Endothelial cell (in vitro differentiated cells): ENCODE results near the gene BCL2. TPM values are rescaled to one million over a fixed set of nuclear protein-coding genes. Genes with fewer than 3 reads are reported as not detected.

Source experiments
- DNase-seq: peaks from one replicate; pipeline ENCODE4 v3.0.0; 2021; ENCODE audit warnings: low spot score
- H3K27ac Mint-ChIP-seq: one replicate; pipeline ENCODE4 v1.8.0; 2021; ENCODE audit warnings: mixed read lengths, inconsistent platforms; ENCODE audit not compliant: unreplicated experiment
- H3K27me3 Mint-ChIP-seq: one replicate; pipeline ENCODE4 v1.8.0; 2021; ENCODE audit warnings: mild to moderate bottlenecking, moderate library complexity, mixed read lengths, inconsistent platforms; ENCODE audit not compliant: unreplicated experiment
- H3K36me3 Mint-ChIP-seq: one replicate; pipeline ENCODE4 v1.8.0; 2021; ENCODE audit warnings: mild to moderate bottlenecking, low read depth, mixed read lengths, inconsistent platforms; ENCODE audit not compliant: unreplicated experiment
- H3K4me1 Mint-ChIP-seq: one replicate; pipeline ENCODE4 v1.8.0; 2021; ENCODE audit warnings: mild to moderate bottlenecking, mixed read lengths, inconsistent platforms; ENCODE audit not compliant: unreplicated experiment
- H3K4me3 Mint-ChIP-seq: one replicate; pipeline ENCODE4 v1.8.0; 2021; ENCODE audit warnings: mild to moderate bottlenecking, mixed read lengths, inconsistent platforms; ENCODE audit not compliant: unreplicated experiment
- H3K9me3 Mint-ChIP-seq: one replicate; pipeline ENCODE4 v1.8.0; 2021; ENCODE audit warnings: mixed read lengths, inconsistent platforms; ENCODE audit not compliant: unreplicated experiment
- CTCF ChIP-seq: fragments of 200-600 bp; sonication (generic); IDR thresholded peaks from one replicate; pipeline ENCODE4 v1.5.0; 2021; ENCODE audit warnings: antibody characterized with exemption; ENCODE audit not compliant: unreplicated experiment
- total RNA-seq: library from RNA; stranded (reverse); fragmentation: NEBNext Ultra II Directional; extraction: Animal tissue kit (Norgen Biotek cat#: 25700); gene quantifications from one replicate; pipeline ENCODE4 v1.2.1, GENCODE V29; 2021; ENCODE audit not compliant: unreplicated experiment

Gene BCL2
- total RNA-seq, 1 donor from 2014 or later, result 9.2 TPM

DNA sequence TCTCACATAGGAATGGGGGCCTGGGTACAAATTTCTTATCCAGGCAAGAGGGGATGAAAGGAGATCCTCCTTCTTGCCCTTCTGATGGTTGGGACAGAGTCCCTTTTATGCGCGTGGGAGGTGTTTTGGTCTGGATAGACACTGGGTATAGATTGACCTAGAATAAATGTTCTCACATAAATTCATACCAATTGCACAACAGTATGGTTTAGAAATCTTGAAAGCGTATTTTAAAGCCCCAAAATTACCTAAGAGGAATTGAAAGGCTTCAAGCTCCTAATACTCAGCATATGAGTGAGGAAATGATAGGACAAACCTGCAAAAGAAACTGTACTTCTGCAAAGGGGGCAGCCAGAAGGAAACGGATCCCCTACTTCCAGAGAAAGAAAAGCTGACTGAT lies 2.6 kb upstream of the BCL2 start:
- Mint-ChIP-seq H3K27me3 (peaks cover 16% of the 10 kb centered on the region), H3K36me3 (peaks cover 12% of the 10 kb centered on the region), H3K9me3 (no peaks in the 10 kb centered on the region), H3K4me1 (peaks cover 30% of the 10 kb centered on the region), H3K27ac (no peak overlapping the region), H3K4me3 (no peak overlapping the region)
- TF ChIP-seq CTCF, result no peak
- no peak for DNase-seq

- H3K4me3 Mint-ChIP-seq, result peak overlapping the region; percentile 96
- H3K36me3 Mint-ChIP-seq, result peaks cover 12% of the 10 kb centered on the region
- peak overlapping the region; percentile 82 for H3K27ac Mint-ChIP-seq
- no peaks in the 10 kb centered on the region for H3K9me3 Mint-ChIP-seq
- TF ChIP-seq CTCF, result no peak
- H3K4me1 Mint-ChIP-seq, result peaks cover 34% of the 10 kb centered on the region
- H3K27me3 Mint-ChIP-seq, result peaks cover 17% of the 10 kb centered on the region
- DNase-seq, result no peak
These were observed 1.7 kb upstream of the BCL2 start for GRCh38 chr18:63321291-63321690.

DNA sequence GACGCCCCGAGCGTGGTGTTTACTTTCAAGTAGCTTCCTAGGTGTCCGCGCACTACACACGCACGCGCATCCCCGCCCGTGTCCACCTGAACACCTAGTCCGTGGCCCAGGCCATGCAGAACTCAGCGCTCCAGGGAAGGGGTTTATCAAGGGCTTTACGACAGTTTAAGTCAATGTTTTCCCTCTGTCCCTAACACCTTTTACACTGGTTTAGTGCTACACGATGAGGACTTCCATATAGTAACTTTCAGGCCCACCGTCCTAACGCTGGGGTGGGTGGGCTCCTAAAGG lies 1.4 kb upstream of the BCL2 start:
- TF ChIP-seq CTCF, result no peak
- Mint-ChIP-seq H3K27ac (peak overlapping the region; percentile 75), H3K4me3 (peak overlapping the region; percentile 96), H3K36me3 (peaks cover 12% of the 10 kb centered on the region), H3K9me3 (no peaks in the 10 kb centered on the region), H3K27me3 (peaks cover 17% of the 10 kb centered on the region), H3K4me1 (peaks cover 34% of the 10 kb centered on the region)
- DNase-seq, result no peak

GRCh38 chr18:63320123-63320974 lies 780 bp upstream of the BCL2 start:
- Mint-ChIP-seq H3K27me3 (peaks cover 17% of the 10 kb centered on the region), H3K36me3 (peaks cover 12% of the 10 kb centered on the region), H3K4me3 (peak overlapping the region; percentile 96), H3K4me1 (peaks cover 34% of the 10 kb centered on the region), H3K9me3 (no peaks in the 10 kb centered on the region), H3K27ac (peak overlapping the region; percentile 75)
- DNase-seq, result peak; percentile 66
- no peak for TF ChIP-seq CTCF

- Mint-ChIP-seq H3K4me3 (peak overlapping the region; percentile 97), H3K4me1 (peaks cover 34% of the 10 kb centered on the region), H3K27me3 (peaks cover 17% of the 10 kb centered on the region), H3K36me3 (peaks cover 12% of the 10 kb centered on the region), H3K9me3 (no peaks in the 10 kb centered on the region), H3K27ac (peak overlapping the region; percentile 86)
- no peak for DNase-seq
- no peak for TF ChIP-seq CTCF
These were observed 633 bp downstream of the BCL2 start for GRCh38 chr18:63318889-63319382.
